Measurements from ENCODE around the gene USP17L27. TPM values are rescaled to one million over a fixed set of nuclear protein-coding genes. Genes with fewer than 3 reads are reported as not detected.
"Not testable (repeated sequence)": the region's sequence is repeated elsewhere in the genome, so short reads cannot be mapped to it uniquely, and the experiment has no call there.

The USP17L27 gene
- total and polyA plus RNA-seq, 2 experiments from 2014 or later: not detected

GRCh38 chr4:9350866-9351265, 6.9 kb downstream of the USP17L27 start:
- H3K36me3 ChIP-seq (ENCODE audit: insufficient read depth); H3K4me1 Mint-ChIP-seq; H3K4me1 ChIP-seq (ENCODE audit: insufficient read depth); H3K4me3 ChIP-seq; H3K27me3 ChIP-seq (ENCODE audit: insufficient read depth); H3K27ac ChIP-seq (ENCODE audit: low read depth); H3K27me3 Mint-ChIP-seq (ENCODE audit: insufficient read depth, low read depth, poor library complexity); H3K79me2 ChIP-seq (replicated peaks; ENCODE audit: insufficient read depth); H2AFZ ChIP-seq; H3K36me3 Mint-ChIP-seq (ENCODE audit: low read depth); H4K20me1 ChIP-seq (replicated peaks; ENCODE audit: insufficient read depth); H3F3A ChIP-seq (replicated peaks; ENCODE audit: low read depth); H3K9me2 ChIP-seq (ENCODE audit: insufficient read depth); H3K4me2 ChIP-seq; H3K4me3 Mint-ChIP-seq; H3K9me3 Mint-ChIP-seq; ATAC-seq; H3K27ac Mint-ChIP-seq; DNase-seq (ENCODE audit: low spot score): not testable (repeated sequence)

DNA sequence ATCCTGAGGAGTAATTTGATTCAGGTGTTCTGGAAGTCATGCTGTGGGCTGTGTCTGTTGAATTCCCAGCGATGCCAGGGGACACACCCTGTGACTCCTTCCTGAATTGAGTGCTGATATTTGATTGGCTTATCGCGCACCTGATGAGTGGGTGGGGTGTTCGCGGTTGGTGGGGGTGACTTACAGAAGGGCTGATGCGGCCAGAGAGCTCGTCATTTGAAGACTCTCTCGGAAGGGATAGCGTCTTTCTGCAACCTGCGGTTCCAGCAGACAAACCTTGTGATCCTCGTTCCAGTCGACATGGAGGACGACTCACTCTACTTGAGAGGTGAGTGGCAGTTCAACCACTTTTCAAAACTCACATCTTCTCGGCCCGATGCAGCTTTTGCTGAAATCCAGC, 9.4 kb downstream of the USP17L27 start, which contains the start of gene USP17L29:
Gene USP17L29 (plus strand): TSS at position 301 of the 400 bp plus-strand sequence. CDS start 0 bp downstream, at position 301.
- not testable (repeated sequence) for H3K4me2 ChIP-seq; H3K27ac ChIP-seq (ENCODE audit: low read depth)

DNA sequence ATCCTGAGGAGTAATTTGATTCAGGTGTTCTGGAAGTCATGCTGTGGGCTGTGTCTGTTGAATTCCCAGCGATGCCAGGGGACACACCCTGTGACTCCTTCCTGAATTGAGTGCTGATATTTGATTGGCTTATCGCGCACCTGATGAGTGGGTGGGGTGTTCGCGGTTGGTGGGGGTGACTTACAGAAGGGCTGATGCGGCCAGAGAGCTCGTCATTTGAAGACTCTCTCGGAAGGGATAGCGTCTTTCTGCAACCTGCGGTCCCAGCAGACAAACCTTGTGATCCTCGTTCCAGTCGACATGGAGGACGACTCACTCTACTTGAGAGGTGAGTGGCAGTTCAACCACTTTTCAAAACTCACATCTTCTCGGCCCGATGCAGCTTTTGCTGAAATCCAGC, 18.9 kb downstream of the USP17L27 start, which contains the start of gene USP17L30:
Gene USP17L30 (plus strand): TSS at position 301 of the 400 bp plus-strand sequence. CDS start 0 bp downstream, at position 301.
- H3K27ac Mint-ChIP-seq; H3K4me3 Mint-ChIP-seq; DNase-seq (ENCODE audit: low spot score); H3K79me2 ChIP-seq (replicated peaks; ENCODE audit: insufficient read depth); H3K4me2 ChIP-seq; H3K36me3 Mint-ChIP-seq (ENCODE audit: low read depth); H3K9me3 Mint-ChIP-seq; H3K27me3 ChIP-seq (ENCODE audit: insufficient read depth); H3F3A ChIP-seq (replicated peaks; ENCODE audit: low read depth); ATAC-seq; H3K4me3 ChIP-seq; H3K4me1 Mint-ChIP-seq; H2AFZ ChIP-seq; H3K4me1 ChIP-seq (ENCODE audit: insufficient read depth); H4K20me1 ChIP-seq (replicated peaks; ENCODE audit: insufficient read depth); H3K27me3 Mint-ChIP-seq (ENCODE audit: insufficient read depth, low read depth, poor library complexity); H3K9me2 ChIP-seq (ENCODE audit: insufficient read depth); H3K36me3 ChIP-seq (ENCODE audit: insufficient read depth); H3K27ac ChIP-seq (ENCODE audit: low read depth): not testable (repeated sequence)

More for the DNA sequence above, 9.4 kb downstream of the USP17L27 start, which contains the start of gene USP17L29:
- not testable (repeated sequence) for H4K20me1 ChIP-seq (replicated peaks; ENCODE audit: insufficient read depth); H3K79me2 ChIP-seq (replicated peaks; ENCODE audit: insufficient read depth); H3K27me3 ChIP-seq (ENCODE audit: insufficient read depth); H3K4me3 Mint-ChIP-seq; H3F3A ChIP-seq (replicated peaks; ENCODE audit: low read depth); H3K36me3 Mint-ChIP-seq (ENCODE audit: low read depth); DNase-seq (ENCODE audit: low spot score); H3K27ac Mint-ChIP-seq; ATAC-seq; H2AFZ ChIP-seq; H3K4me3 ChIP-seq; H3K4me1 ChIP-seq (ENCODE audit: insufficient read depth); H3K4me1 Mint-ChIP-seq; H3K9me2 ChIP-seq (ENCODE audit: insufficient read depth); H3K36me3 ChIP-seq (ENCODE audit: insufficient read depth); H3K9me3 Mint-ChIP-seq; H3K27me3 Mint-ChIP-seq (ENCODE audit: insufficient read depth, low read depth, poor library complexity)

- H3K9me3 Mint-ChIP-seq; H3K27me3 Mint-ChIP-seq (ENCODE audit: insufficient read depth, low read depth, poor library complexity); H3K4me3 Mint-ChIP-seq; H3K4me3 ChIP-seq; H3K4me1 Mint-ChIP-seq; H3K27ac Mint-ChIP-seq; H3K27ac ChIP-seq (ENCODE audit: low read depth); H4K20me1 ChIP-seq (replicated peaks; ENCODE audit: insufficient read depth); H2AFZ ChIP-seq; H3K9me2 ChIP-seq (ENCODE audit: insufficient read depth); H3K36me3 ChIP-seq (ENCODE audit: insufficient read depth); H3K4me1 ChIP-seq (ENCODE audit: insufficient read depth); H3K79me2 ChIP-seq (replicated peaks; ENCODE audit: insufficient read depth); ATAC-seq; H3K36me3 Mint-ChIP-seq (ENCODE audit: low read depth); H3K4me2 ChIP-seq; H3F3A ChIP-seq (replicated peaks; ENCODE audit: low read depth); DNase-seq (ENCODE audit: low spot score); H3K27me3 ChIP-seq (ENCODE audit: insufficient read depth): not testable (repeated sequence)
Measured at GRCh38 chr4:9379881-9380280, 35.9 kb downstream of the USP17L27 start.
